Peyer's patch (tissue), 4 donors: ENCODE measurements around the gene SLC8A2.

Experiments
- POLR2A ChIP-seq, 2 donors: fragments of 450-650 bp; IDR thresholded peaks; one replicate each; pipeline ENCODE4 v1.5.1; 2017; ENCODE audit warnings: antibody characterized with exemption in 2 of 2, mild to moderate bottlenecking in 2 of 2, moderate library complexity in 2 of 2
- TF ChIP-seq, protein P1 (sequence below), 6 experiments: fragments of 450-650 bp in 4 of 6; fragments of 200-600 bp in 2 of 6; sonication (generic) in 1 of 6; IDR thresholded peaks; one replicate each; pipeline ENCODE4 v1.5.1; 2017 to 2019; ENCODE audit warnings: antibody characterized with exemption in 6 of 6, mild to moderate bottlenecking in 3 of 6, moderate library complexity in 1 of 6

DNA sequence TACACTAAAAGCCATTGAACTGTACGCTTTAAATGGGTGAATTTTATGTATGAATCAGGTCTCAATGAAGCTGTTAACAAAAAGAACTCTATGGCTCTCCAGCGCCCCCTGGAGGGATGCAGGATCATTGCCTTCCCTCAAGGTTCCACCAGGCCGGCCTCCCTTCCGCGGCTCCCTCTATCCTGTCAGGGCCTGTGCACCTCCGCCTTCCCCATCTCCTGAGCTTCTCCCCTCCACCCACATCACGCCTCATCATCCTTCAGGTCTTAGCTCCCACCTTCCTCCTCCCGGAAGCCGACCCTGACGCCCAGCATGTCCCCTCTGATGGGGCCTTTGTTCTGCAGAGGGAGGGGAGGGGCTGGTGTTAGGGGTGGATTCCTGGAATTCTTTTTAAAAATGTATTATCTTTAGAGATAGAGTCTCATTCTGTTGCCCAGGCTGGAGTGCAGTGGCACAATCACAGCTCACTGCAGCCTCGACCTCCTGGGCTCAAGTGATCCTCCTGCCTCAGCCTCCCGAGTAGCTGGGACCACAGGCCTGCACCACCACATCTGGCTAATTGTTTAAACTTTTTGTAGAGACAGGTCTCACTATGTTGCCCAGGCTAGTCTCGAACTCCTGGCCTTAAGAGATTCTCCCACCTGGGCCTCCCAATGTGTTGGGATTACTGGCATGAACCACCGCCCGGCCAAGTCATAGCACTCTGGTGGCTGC, 80.0 kb downstream of the SLC8A2 start:
- TF ChIP-seq POLR2A (IDR thresholded peaks at IDR 0.05) = no peak
- TF ChIP-seq, protein P1, sequence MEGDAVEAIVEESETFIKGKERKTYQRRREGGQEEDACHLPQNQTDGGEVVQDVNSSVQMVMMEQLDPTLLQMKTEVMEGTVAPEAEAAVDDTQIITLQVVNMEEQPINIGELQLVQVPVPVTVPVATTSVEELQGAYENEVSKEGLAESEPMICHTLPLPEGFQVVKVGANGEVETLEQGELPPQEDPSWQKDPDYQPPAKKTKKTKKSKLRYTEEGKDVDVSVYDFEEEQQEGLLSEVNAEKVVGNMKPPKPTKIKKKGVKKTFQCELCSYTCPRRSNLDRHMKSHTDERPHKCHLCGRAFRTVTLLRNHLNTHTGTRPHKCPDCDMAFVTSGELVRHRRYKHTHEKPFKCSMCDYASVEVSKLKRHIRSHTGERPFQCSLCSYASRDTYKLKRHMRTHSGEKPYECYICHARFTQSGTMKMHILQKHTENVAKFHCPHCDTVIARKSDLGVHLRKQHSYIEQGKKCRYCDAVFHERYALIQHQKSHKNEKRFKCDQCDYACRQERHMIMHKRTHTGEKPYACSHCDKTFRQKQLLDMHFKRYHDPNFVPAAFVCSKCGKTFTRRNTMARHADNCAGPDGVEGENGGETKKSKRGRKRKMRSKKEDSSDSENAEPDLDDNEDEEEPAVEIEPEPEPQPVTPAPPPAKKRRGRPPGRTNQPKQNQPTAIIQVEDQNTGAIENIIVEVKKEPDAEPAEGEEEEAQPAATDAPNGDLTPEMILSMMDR (IDR thresholded peaks at IDR 0.05) = peak; percentile 42 to 87 (median 76)
